Measurements from ENCODE around the gene TRMT11.
A peak's percentile ranks its signal among the peaks of the same experiment; 100 is the strongest.
"Not testable (repeated sequence)": the region's sequence is repeated elsewhere in the genome, so short reads cannot be mapped to it uniquely, and the experiment has no call there.

The TRMT11 gene

DNA sequence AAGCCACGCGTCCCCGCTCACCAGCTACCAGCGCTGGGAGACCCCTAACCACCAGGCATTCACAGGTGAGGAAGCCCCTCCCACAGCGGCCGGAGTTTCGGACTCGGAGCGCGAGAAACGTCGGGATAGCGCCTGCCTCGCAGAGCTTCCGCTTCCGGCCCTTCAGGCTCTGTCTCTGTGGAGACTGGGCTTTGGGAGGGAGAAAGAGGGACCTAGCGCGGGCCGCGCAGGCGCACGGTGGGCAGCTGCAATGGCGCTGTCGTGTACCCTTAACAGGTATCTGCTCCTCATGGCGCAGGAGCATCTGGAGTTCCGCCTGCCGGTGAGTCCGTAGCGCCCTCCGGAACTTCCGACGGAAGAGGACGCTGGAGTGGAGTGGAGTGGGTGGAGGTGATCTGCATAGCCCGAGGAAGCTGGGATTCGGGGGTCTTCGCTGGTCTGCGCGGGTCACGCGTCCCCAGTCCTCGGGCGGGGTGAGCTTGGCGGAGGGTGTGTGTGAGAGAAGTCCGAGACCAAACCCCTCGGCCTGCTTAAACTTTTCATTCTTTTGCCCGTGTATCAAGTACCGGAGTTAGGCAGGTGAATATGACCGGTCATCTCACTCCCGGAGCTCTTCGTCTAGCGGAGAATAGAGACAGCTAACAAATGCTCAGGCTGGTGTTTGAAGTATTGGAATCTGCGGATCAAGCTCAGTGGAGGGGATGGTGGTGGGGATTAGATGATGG is at the start of gene TRMT11:
TSS of gene TRMT11 (plus strand) at position 240 of the 725 bp plus-strand sequence. CDS start at position 251, 11 bp downstream.
- DNase-seq (ENCODE audit: low read depth, low spot score), result peak; percentile 40

DNA sequence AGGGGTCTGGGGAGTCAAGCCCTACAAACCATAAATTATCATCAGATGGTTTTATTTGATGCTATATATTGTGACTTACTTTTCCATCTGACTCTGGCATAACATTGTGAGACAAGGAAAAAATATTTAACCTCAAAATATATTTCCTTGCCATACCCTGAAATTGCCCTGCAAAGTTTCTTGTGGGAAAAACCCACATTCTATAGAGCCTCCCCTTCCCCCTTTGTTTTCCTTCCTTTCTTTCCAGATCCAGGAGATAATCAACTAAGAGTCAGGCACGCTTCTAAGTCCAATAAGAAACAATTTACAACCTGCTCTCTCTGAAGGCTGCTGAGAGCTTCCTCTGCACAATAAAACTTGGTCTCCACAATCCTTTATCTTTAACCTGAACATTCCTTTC is 47.3 kb upstream of the TRMT11 start:
- DNase-seq (ENCODE audit: low read depth, low spot score), result no peak

DNA sequence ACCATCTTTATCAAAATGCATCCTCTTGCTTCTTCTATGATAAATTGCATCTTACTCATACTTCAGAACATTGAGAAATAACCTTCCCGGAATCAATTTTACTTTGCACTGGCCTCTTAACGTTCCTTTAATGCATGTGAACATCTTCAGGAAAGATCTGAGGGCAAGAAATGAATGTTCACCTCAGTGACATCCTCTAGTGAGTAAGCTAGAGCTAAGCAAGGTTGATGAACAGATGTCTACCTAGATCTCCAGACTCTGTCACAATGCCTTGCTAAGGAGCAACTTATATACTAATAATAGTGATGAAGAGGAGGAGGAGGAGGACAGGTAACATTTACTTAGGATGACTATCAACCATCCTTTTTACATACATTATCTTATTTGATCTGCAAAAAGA is 46.5 kb upstream of the TRMT11 start:
- no peak for DNase-seq (ENCODE audit: low read depth, low spot score)

DNA sequence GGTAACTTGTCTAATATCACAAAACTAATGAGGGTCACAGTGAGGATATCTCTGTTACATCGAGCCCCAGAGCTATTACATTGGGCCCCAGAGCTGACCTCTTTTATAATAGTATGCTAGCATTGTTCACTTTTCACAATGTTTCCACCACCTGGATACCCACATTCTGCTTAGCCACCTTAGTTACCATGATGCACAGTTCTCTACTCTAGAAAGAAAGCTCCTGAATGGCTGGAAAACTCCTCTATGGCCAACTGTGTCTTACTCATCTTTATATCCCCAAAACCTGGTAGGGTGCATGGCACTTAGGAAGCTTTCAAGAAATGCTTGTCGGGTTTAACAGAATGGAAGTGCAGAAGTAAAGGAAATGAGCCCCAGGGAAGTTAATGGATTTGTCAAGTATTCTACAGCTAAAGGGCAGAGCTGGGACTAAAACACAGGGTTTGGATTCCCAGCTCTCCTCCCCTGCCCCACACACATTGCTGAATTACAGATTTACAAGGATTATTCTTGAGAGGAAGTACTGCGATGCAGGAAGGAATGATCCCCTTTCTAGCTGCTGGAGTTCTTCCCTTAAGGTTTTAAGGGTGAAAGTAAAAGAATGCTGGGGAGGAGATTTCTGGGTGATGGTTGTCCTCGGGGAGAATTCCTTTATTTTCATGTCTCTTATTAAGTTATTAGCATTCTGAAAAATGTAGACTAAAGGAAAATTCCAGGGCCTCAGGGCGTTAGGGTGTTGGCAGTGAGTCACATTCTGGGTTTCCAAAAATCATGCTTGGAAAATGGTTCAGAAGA is 45.9 kb upstream of the TRMT11 start:
- DNase-seq (ENCODE audit: low read depth, low spot score), result no peak

DNA sequence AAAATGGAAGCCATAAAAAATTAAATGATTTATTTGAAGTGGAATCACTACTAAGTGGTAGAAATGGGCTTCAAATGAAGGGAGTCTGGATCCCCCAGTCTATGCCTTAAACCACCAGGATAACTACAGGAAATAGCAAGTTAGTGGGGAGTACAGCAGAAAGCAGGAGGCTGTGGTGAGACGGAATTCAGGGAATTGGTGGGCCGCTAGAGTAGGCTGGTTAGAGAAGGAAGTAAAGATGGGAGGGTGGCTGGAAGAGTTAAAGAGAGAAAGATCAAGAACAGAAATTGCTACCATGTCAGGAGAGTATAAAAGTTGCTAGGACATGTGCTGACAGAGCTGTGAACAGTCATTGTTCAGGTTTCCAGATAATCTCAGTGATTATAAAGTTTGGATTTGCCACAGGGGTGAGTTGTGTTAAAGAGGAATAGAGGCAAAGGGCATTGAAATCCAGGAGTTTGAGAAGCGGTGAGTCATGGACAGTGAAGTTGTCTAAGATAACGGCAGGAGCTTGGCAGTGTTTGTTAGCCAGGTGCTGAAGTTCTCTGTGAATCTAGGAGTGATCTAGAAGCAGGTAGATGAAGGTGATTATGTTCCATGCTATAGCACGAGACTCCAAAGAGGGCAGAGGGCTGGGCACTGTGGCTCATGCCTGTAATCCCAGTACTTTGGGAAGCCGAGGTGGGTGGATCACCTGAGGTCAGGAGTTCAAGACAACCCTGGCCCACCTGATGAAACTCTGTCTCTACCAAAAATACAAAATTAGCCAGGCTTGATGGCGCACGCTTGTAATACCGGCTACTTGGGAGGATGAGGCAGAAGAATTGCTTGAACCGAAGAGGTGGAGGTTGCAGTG is 43.4 kb upstream of the TRMT11 start:
- DNase-seq (ENCODE audit: low read depth, low spot score), result no peak

DNA sequence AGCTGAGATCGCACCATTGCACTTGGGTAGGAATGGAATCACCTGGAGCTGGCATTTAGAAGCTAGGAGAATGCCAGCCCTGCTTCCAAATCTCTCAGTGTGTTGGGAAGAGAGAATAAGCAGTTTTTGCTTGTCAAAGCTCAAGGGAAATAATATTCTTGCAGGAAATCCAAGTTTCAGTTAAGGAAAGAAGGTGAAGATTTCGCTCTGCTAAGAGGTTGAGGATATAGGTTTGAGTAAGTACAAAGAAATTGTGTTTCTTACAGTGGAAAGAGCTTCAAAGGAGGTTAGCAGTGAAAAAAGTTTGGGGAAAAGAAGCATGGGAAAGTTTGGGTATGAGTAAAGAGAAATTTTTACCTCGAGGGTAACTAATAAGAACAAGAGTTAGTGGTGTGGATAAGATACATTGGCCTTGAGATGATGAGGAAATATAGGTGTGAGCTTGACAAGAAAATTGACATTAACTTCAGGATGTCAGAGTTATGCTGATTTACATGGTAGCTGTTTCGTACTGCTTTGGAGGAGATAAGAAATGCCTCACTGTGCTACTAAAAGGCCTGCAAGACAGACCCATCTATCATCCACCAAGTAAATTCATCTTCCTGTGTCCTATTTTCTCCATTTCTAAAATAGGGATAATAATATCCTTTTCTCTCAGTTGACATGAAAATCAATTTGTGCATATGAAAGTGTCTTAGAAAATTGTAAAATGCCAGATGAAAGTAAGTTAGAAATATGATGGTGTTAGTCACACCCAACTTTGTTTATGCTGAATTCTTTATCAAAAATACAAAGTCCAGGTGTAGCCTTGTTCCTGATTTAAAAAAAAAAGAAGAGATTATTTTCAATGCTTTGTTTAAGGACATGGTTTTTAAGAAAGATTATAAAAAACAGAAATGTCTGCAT is 42.6 kb upstream of the TRMT11 start:
- DNase-seq (ENCODE audit: low read depth, low spot score), result no peak

DNA sequence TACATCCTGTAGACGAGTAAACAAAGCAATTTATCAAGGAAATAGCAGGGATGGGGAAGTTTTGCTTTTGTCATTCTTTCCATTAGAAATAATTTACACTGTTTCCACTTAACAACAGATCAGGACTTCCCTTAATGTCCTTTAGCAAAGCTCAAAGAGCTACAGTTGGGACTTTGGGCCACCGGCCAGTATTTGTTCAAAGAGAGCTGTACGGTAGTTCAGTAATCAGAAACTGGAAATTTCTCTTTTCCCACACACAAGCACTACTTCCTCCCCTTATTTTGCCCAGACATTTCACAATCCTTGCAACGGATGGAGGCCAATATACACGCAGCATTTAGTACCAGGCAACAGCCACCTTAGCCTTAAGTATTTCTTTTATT is 41.9 kb upstream of the TRMT11 start:
- no peak for DNase-seq (ENCODE audit: low read depth, low spot score)

DNA sequence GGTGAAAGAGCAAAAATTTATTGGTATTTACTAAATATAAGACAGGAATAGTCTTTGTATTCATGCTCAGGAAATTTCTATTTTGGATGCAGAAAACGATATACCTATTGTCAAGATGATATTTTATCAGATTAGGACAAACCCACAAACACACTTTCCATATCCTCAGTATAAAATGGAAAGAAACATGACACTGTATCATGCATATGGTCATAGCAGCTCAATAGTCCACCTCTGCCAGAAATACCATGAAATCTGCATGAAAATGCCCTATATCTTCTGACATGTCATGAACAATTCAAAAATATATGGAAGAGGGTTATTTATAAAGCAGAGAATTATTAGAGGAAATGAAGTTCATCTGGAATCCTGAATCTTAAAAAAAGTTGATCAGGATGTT is 41.4 kb upstream of the TRMT11 start:
- no peak for DNase-seq (ENCODE audit: low read depth, low spot score)

DNA sequence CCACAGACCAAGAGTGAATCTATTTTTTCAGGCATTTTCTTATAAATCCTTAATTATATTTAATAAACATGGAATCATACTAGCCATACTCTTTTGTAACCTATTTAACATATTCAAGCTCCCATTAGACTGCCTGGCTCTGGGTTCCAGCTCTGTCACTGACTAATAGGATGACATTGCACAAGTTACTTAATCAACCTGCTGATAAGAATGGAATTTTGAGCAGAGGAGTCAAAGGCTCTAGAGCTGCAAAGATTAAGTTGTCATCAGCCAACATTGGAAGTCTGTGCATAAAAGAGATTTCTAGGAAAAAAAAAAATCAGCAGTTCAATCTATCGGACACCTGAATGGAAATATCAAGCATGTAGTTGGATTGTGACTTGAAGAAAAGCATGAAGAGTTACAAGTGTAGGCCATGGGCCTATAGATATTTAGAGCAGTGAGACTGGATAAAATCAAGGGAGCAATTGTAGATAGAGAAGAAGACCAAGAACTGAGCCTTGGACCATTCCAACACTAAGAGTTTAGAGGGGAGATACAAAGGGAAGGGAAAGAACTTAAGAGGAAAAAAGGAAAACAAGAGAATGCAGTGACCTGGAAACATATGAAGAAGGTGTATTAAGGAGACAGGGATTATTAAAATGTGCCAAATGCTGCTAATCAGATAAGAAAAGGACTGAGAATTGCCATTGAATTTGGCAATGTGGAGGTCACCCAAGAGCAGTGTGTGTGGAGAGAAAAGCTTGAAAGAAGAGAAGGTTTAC is 40.8 kb upstream of the TRMT11 start:
- DNase-seq (ENCODE audit: low read depth, low spot score), result no peak

DNA sequence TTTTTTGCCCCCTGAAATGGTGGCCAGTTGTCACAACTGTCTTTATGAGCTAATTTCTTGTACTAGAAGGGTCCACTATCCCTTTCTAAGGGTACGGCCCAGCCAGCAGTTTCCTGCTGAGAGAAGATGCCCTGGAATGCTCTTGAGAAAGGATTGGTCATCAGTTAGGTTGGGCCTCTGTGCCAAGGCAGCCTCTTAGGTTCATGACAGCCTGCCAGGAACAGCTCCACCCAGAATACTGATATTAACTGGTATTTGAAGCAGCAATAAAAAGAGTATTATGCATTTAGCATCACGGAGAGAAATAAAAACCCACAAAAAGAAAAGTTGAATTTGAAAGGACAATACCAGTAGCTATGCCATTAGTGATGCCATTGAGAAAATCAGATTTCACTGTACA is 38.7 kb upstream of the TRMT11 start:
- no peak for DNase-seq (ENCODE audit: low read depth, low spot score)

DNA sequence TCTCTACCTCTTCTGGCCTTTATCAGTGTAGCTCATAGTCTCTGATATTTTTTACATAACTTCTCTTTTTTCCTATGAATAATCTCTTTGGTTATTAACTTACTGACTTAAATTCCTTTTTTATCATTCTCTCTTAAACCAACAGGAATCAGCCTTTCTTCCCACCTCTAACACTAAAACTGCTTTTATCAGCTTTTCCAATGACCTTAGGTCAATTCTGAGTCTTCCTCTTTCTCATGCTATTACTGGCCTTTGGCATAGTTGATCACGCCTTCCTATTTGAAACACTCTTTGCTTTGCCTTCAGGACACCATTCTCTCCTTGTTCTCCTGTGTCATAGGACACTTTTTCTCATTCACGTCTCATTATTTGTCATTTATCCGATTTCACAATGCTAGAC is 37.9 kb upstream of the TRMT11 start:
- no peak for DNase-seq (ENCODE audit: low read depth, low spot score)

DNA sequence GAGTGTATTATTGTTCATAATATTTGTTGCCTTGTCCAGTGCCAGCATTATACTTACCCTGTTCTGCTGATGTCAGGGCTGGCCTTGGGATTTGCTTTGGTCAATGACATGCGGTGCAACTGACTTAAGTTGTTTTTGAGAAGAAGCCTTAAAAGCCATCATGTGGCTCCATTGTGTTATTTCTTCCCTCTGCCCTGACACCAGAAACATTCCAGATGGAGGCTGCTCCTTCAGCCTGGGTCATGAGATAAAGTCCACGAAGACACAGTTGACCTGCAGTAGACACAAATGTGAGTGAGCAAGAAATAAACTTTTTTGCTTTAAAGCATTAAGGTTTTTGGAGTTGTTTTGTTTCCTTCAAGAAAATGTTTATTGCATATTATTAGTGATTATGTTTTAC is 37.3 kb upstream of the TRMT11 start:
- DNase-seq (ENCODE audit: low read depth, low spot score), result no peak

DNA sequence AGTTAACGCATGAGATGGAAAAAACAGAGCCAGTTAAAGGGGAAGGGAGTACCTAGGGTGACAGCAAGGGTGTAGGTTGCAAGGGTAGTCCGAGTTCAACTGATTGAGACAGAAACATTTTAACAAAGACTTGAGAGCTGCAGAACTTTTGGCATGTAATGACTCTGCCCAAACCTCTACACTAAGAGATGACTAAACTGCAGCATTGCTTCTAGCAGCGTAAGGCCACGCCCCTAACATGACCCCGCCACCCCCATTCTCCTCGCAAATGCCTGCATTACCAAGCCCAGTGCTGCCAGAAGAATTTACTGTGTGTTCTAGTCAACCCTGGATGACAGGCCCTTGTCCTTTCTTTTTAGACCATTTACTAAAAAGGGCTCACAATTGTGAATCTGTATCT is 36.0 kb upstream of the TRMT11 start:
- no peak for DNase-seq (ENCODE audit: low read depth, low spot score)

DNA sequence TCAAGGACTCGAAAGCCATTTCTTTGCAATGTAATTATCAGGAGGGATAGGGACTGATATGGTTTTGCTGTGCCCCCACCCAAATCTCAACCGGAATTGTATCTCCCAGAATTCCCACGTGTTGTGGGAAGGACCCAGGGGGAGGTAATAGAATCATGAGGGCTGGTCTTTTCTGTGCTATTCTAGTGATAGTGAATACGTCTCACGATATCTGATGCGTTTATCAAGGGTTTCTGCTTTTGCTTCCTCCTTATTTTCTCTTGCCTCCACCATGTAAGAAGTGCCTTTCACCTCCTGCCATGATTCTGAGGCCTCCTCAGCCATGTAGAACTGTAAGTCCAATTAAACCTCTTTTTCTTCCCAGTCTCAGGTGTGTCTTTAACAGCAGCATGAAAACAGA is 35.6 kb upstream of the TRMT11 start:
- DNase-seq (ENCODE audit: low read depth, low spot score), result not testable (repeated sequence)

DNA sequence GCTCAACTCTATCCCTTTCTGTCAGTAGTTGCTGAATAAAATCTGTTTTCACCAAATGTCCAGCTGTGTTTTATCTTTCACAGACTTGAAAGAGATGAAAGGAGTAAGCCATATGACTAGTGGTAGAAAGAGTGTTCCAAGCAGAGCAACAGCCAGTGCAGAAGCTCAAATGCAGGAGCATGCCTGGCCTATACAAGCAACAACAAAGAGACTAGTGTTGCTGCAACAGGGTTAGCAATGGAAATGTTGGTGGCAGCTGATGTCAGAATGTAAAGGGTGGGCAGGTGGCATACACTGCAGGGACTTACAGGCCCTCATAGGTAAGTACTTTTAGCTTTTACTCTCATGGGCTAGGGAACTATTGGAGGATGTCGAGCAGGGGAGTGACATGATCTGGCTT is 35.0 kb upstream of the TRMT11 start:
- DNase-seq (ENCODE audit: low read depth, low spot score), result no peak

DNA sequence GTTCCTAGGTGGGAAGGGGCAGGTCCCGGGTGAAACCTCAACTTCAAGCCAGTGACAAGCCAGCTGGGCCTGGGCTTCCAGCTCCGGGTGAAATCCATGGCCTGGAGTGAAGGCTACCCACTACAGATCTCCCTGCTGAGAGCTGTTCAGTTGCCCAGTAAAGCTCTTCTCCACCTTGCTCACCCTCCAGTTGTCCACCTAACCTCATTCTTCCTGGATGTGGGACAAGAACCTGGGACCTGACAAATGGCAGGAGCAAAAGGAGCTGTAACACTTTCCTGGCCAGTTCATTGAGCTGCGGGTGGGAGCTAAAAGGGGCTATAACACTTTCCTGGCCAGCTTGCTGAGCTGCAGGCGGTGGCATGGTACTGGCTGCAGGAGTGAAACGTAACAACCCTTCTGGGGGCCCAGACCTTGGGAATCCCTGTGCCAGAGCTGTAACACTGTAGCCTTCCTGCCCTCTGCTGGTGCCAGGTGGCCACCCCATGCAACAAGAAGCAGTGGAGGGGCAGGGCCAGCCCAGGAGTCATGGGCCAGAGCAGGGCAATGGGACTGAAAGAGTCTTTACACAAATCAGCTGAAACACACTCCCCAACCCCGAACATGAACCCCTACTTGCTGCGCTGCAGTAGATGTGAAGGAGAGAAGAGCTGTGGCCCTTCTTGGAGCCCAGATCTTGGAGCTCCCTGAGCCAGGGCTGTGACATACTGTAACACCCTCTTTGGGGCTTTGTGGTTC is 33.4 kb upstream of the TRMT11 start:
- DNase-seq (ENCODE audit: low read depth, low spot score), result no peak

DNA sequence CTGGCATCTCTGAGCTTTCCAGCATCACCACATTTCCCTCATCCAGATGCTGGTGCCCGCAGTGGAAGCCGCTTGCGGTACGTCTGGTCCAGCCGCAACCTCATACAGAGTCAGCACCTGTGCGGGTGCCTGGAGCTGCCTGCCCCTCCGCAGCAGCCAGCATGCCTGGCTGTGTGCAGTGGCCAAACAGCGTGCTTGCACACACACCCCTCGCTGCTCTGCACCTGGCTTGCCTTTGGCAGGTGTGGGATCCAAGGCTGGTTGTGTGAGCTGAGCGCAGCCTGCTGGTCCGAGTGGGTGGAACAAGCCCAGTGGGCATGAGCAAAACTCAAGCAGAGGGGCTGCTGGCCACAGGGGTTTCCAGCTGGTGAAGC is 32.9 kb upstream of the TRMT11 start:
- no peak for DNase-seq (ENCODE audit: low read depth, low spot score)

DNA sequence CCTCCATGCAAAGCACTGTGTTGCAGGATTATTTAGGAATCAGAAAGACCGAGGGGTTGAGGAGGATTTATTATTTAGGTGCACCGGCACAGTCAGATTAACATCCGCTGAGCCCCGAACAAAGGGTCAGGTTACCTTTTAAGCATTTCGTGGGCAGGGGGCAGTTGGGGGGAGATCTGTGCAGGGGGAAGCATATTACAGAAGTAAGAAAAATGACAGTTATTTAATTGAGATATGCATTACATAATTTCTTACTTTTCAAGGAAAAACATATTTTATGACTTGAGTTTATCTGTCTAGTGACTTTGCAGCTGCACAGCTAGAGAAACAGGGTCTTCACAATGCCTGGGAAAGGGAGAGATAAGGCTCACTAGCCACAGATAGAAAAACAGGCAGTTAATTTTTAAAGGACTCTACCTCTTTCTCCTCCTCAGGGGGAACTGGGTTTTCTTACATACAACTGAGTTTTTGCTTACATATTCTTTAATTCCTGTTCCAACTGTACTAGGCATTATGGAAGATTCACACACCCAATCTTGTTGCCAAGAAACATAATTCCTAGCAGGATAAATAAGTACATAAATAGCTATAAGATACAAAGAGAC is 31.5 kb upstream of the TRMT11 start:
- DNase-seq (ENCODE audit: low read depth, low spot score), result no peak

DNA sequence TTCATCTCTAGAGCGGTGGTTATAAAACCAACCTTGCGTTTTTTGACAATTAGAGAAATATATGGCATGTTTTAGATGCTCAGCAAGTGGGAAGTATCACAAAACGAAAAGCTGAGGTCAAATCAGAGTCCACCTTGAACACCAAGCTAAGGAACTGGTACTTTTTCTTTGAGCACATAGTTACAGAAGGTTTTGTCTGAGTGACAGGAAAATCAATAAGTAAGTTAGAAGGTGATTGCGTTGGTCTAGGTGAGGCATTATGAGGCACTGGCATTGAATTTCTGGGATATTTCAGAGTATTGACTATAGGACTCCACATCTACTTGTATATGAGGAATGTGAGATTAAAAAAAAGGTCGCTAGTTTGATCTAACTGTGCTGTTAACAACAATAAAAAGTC is 30.4 kb upstream of the TRMT11 start:
- no peak for DNase-seq (ENCODE audit: low read depth, low spot score)
